DOHH2 (cell line): Measurements from ENCODE around the gene LENG8.
"Not testable (repeated sequence)": the region's sequence is repeated elsewhere in the genome, so short reads cannot be mapped to it uniquely, and the experiment has no call there.

Source experiments
- H3F3A ChIP-seq: fragments of 200-600 bp; sonication (generic), shearing (Covaris generic); 2 replicates; pipeline ENCODE4 v1.6.0; 2016; ENCODE audit warnings: antibody characterized with exemption, mild to moderate bottlenecking; ENCODE audit not compliant: control insufficient read depth, insufficient read depth
- H3K27ac ChIP-seq: fragments of 200-600 bp; sonication (generic); 2 replicates; pipeline ENCODE4 v1.5.1; 2014; ENCODE audit warnings: low read depth, mild to moderate bottlenecking, low read length, moderate library complexity
- H3K27me3 ChIP-seq: fragments of 200-600 bp; sonication (generic); 2 replicates; pipeline ENCODE4 v1.6.1; 2014; ENCODE audit warnings: mild to moderate bottlenecking, low read length, mixed read lengths; ENCODE audit not compliant: control insufficient read depth
- H3K36me3 ChIP-seq: fragments of 200-600 bp; sonication (generic); 2 replicates; pipeline ENCODE4 v1.6.1; 2014; ENCODE audit warnings: mild to moderate bottlenecking, low read length, moderate library complexity, mixed read lengths; ENCODE audit not compliant: control insufficient read depth
- H3K4me1 ChIP-seq: fragments of 200-600 bp; sonication (generic); 2 replicates; pipeline ENCODE4 v1.6.1; 2014; ENCODE audit warnings: mild to moderate bottlenecking, low read length, mixed read lengths; ENCODE audit not compliant: control insufficient read depth
- H3K4me2 ChIP-seq: fragments of 200-600 bp; sonication (generic); 2 replicates; pipeline ENCODE4 v1.6.0; 2014; ENCODE audit warnings: mild to moderate bottlenecking, low read length, moderate library complexity
- H3K4me3 ChIP-seq: fragments of 200-600 bp; sonication (generic); 2 replicates; pipeline ENCODE4 v1.5.1; 2014; ENCODE audit warnings: mild to moderate bottlenecking, low read length, mixed read lengths
- H3K79me2 ChIP-seq: fragments of 200-600 bp; sonication (generic); 2 replicates; pipeline ENCODE4 v1.6.1; 2014; ENCODE audit warnings: mild to moderate bottlenecking, low read length, mixed read lengths; ENCODE audit not compliant: control insufficient read depth
- H3K9me2 ChIP-seq: fragments of 200-600 bp; sonication (generic); replicated peaks from 2 replicates; pipeline ENCODE4 v1.6.1; 2014; ENCODE audit warnings: mild to moderate bottlenecking, low read length, mixed read lengths; ENCODE audit not compliant: control insufficient read depth
- H3K9me3 ChIP-seq: fragments of 200-600 bp; sonication (generic); 2 replicates; pipeline ENCODE4 v1.6.1; 2014; ENCODE audit warnings: antibody characterized with exemption, low read length, mixed read lengths; ENCODE audit not compliant: control insufficient read depth, insufficient read depth
- H4K20me1 ChIP-seq: fragments of 200-600 bp; sonication (generic); 2 replicates; pipeline ENCODE4 v1.6.0; 2014; ENCODE audit warnings: low read depth, mild to moderate bottlenecking, antibody characterized with exemption, low read length, moderate library complexity; ENCODE audit not compliant: control insufficient read depth, insufficient read depth
- EZH2phosphoT487 ChIP-seq: fragments of 200-600 bp; sonication (generic); IDR thresholded peaks from 2 replicates; pipeline ENCODE4 v1.6.1; 2017; ENCODE audit warnings: borderline replicate concordance, mild to moderate bottlenecking, antibody characterized with exemption, low read length, moderate library complexity, mixed read lengths
- TF ChIP-seq, protein P1 (sequence below): fragments of 200-600 bp; sonication (generic); IDR thresholded peaks from one replicate; pipeline ENCODE4 v1.5.1; 2014; ENCODE audit warnings: antibody characterized with exemption, mild to moderate bottlenecking, low read depth, low read length; ENCODE audit not compliant: poor library complexity, severe bottlenecking

Gene LENG8

GRCh38 chr19:54489766-54490165 is 40.8 kb downstream of the LENG8 start:
- H3K27ac ChIP-seq: no peak overlapping the region
- no peaks in the 10 kb centered on the region; the same call in 1 of the 2 replicates for H3F3A ChIP-seq
- TF ChIP-seq EZH2phosphoT487: no peak
- TF ChIP-seq, protein P1, sequence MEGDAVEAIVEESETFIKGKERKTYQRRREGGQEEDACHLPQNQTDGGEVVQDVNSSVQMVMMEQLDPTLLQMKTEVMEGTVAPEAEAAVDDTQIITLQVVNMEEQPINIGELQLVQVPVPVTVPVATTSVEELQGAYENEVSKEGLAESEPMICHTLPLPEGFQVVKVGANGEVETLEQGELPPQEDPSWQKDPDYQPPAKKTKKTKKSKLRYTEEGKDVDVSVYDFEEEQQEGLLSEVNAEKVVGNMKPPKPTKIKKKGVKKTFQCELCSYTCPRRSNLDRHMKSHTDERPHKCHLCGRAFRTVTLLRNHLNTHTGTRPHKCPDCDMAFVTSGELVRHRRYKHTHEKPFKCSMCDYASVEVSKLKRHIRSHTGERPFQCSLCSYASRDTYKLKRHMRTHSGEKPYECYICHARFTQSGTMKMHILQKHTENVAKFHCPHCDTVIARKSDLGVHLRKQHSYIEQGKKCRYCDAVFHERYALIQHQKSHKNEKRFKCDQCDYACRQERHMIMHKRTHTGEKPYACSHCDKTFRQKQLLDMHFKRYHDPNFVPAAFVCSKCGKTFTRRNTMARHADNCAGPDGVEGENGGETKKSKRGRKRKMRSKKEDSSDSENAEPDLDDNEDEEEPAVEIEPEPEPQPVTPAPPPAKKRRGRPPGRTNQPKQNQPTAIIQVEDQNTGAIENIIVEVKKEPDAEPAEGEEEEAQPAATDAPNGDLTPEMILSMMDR: no peak
- H3K36me3 ChIP-seq: no peaks in the 10 kb centered on the region
- no peaks in the 10 kb centered on the region for H3K4me1 ChIP-seq
- no peak overlapping the region for H3K4me3 ChIP-seq
- no peaks in the 10 kb centered on the region for H3K79me2 ChIP-seq
- no peak overlapping the region for H3K4me2 ChIP-seq
- H4K20me1 ChIP-seq: no peaks in the 10 kb centered on the region
- no peaks in the 10 kb centered on the region for H3K9me2 ChIP-seq
- H3K9me3 ChIP-seq: no peaks in the 10 kb centered on the region
- H3K27me3 ChIP-seq: peaks cover 29% of the 10 kb centered on the region

GRCh38 chr19:54492568-54492967 is 43.6 kb downstream of the LENG8 start:
- Histone ChIP-seq H4K20me1 (no peaks in the 10 kb centered on the region), H3K4me3 (no peak overlapping the region), H3K9me3 (no peaks in the 10 kb centered on the region), H3F3A (no peaks in the 10 kb centered on the region), H3K79me2 (no peaks in the 10 kb centered on the region), H3K27ac (no peak overlapping the region), H3K36me3 (no peaks in the 10 kb centered on the region), H3K4me1 (no peaks in the 10 kb centered on the region), H3K9me2 (no peaks in the 10 kb centered on the region), H3K27me3 (peaks cover 39% of the 10 kb centered on the region), H3K4me2 (no peak overlapping the region)
- no peak for TF ChIP-seq EZH2phosphoT487
- TF ChIP-seq, protein P1: no peak

DNA sequence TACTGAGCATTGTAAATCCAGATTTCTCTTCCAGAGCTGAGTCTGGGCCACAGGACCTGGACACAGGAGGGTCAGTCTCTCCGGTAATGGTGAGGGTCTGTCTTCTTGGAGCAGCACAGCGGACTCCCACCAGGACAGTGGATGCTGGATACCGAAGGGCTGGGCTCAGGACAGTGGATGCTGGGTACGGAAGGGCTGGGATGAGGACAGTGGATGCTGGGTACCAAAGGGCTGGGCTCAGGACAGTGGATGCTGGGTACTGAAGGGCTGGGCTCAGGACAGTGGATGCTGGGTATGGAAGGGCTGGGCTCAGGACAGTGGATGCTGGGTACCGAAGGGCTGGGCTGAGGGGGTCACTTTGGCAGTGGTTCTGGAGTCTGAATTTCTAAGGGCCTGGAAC is 44.1 kb downstream of the LENG8 start:
- H3K4me2 ChIP-seq, H3F3A ChIP-seq, H3K27ac ChIP-seq, H3K36me3 ChIP-seq, H3K4me3 ChIP-seq, H3K9me3 ChIP-seq, H3K4me1 ChIP-seq, H3K9me2 ChIP-seq, H3K79me2 ChIP-seq, H4K20me1 ChIP-seq: not testable (repeated sequence)
- H3K27me3 ChIP-seq: peaks cover 39% of the 10 kb centered on the region

DNA sequence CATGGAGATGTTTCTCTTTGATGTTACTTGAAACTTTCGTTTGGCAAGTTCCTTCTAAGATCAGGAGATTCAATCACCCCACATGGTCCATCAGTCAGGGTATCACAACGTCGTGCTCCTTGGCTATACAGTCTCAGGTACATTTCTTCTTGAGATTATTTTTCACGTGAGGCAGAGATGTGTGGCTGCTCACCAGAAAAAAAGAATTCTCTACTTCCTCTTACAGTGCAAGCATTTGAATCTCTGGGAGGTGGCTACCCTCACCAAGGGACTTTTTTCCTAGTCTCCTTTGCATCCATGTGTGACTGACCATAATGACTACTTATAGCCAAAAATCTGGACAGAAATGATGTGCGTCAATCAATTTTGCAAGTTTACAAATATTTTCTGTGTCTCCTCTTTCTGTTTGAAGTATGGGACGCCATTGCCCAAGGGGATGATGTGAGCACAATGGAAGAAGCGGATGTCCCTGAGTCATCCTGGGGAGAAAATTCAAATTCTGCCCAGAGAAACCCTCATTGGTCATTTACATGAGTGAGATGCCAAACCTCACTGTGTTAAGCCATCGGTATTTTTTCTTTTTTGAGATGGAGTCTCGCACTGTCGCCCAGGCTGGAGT is 45.1 kb downstream of the LENG8 start:
- no peaks in the 10 kb centered on the region for H3F3A ChIP-seq
- no peaks in the 10 kb centered on the region for H3K79me2 ChIP-seq
- no peaks in the 10 kb centered on the region for H3K9me3 ChIP-seq
- H3K36me3 ChIP-seq: no peaks in the 10 kb centered on the region
- no peak for TF ChIP-seq EZH2phosphoT487
- TF ChIP-seq, protein P1: no peak
- no peak overlapping the region for H3K4me2 ChIP-seq
- peaks cover 37% of the 10 kb centered on the region for H3K27me3 ChIP-seq
- H3K4me3 ChIP-seq: no peak overlapping the region
- no peak overlapping the region for H3K27ac ChIP-seq
- H4K20me1 ChIP-seq: no peaks in the 10 kb centered on the region
- H3K4me1 ChIP-seq: no peaks in the 10 kb centered on the region
- no peaks in the 10 kb centered on the region for H3K9me2 ChIP-seq

DNA sequence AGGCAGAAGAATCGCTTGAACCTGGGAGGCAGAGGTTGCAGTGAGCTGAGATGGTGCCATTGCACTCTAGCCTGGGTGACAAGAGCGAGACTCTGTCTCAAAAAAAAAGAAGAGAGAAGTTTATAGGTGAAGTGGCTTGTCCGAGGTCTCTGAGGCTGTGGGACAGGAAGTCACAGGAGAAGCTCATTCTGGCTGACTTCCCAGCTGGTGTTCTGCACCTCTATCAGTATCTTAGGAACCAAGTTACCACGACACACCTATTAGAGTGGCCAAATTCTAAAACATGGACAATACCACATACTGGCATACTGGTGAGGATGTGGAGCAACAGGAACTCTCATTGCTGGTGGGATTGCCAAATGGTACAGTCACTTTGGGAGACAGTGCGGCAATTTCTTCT is 46.3 kb downstream of the LENG8 start:
- not testable (repeated sequence) for H3F3A ChIP-seq, H3K9me2 ChIP-seq, H3K9me3 ChIP-seq, H3K27ac ChIP-seq, H3K36me3 ChIP-seq, H3K4me2 ChIP-seq, H3K4me3 ChIP-seq, H4K20me1 ChIP-seq, H3K79me2 ChIP-seq, H3K4me1 ChIP-seq
- H3K27me3 ChIP-seq: peaks cover 30% of the 10 kb centered on the region

GRCh38 chr19:54497747-54498450 is 48.9 kb downstream of the LENG8 start:
- not testable (repeated sequence) for H3K4me1 ChIP-seq, H3K79me2 ChIP-seq, H3K4me3 ChIP-seq, H3K9me2 ChIP-seq, H3F3A ChIP-seq, H4K20me1 ChIP-seq, H3K27ac ChIP-seq, H3K36me3 ChIP-seq, H3K9me3 ChIP-seq, H3K4me2 ChIP-seq
- H3K27me3 ChIP-seq: peaks cover 29% of the 10 kb centered on the region
